ENCODE data around the gene NRXN2.
"Not testable (repeated sequence)": the region's sequence is repeated elsewhere in the genome, so short reads cannot be mapped to it uniquely, and the experiment has no call there.

Gene NRXN2

DNA sequence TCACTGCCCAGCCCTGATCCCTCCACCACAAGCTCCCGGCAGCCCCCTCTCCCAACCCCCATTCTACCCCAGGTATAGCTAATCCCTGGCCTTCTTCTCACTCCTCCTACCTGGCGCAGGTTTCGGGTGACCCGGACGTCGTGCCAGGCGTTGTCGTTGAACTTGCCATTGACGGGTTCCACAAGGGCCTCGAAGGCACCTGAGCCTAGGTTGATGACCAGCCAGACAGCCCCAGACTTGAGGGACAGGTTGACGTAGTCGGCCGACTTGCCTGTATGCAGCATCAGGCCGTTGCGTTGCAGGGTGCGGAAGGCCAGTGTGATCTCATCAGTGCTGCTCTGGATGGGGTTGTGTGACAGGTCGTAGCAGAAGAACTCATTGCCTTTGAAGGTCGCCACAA is 37.5 kb downstream of the NRXN2 start:
- no peak for DNase-seq (ENCODE audit: insufficient read length, low spot score)

GRCh38 chr11:64684357-64684756 is 38.6 kb downstream of the NRXN2 start:
- DNase-seq (ENCODE audit: insufficient read length, low spot score) (no peak), FAIRE-seq (no peak)

More for the DNA sequence above, 37.5 kb downstream of the NRXN2 start:
- FAIRE-seq = no peak

- FAIRE-seq (no peak), DNase-seq (ENCODE audit: insufficient read length, low spot score) (no peak)
Measured at GRCh38 chr11:64681171-64681570, 41.8 kb downstream of the NRXN2 start.

DNA sequence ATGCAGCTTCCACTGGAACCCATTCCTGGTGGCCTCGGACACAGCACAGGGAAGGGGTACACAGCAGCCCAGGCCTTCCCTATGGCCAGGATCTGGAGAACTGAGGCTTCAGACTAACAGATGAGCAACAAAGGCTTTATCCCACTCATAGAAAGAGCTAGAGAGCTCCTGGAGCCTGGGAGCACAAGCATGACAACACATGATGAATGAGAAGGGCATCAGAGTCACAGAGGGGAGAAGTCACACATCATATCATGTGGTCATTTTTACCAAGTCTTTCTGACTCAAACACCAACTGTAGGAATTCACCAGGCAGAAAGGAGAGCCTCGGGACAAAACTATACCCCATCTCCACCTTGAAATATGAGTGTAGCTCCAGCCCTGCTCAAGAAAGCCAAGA is 43.2 kb downstream of the NRXN2 start:
- FAIRE-seq (no peak), DNase-seq (ENCODE audit: insufficient read length, low spot score) (no peak)

- DNase-seq (ENCODE audit: insufficient read length, low spot score) (no peak), FAIRE-seq (no peak)
Measured at GRCh38 chr11:64677441-64678023, 45.5 kb downstream of the NRXN2 start.

DNA sequence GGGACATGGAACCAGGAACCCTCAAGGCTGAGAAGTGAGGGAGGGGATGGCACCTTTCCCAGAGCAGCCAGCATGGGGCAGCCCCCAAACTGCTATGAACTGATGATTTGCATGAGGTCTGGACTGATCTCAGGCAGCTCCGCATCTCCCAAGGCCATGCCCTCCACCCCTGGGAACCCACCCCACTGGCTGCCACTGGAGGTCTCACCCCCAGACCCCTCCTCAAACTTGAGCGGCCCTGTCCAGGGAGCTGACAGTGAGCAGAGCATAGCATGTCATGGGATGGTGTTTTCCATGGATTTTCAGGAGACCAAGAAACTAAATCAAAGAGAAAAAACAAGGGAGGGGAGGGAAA is 46.8 kb downstream of the NRXN2 start:
- DNase-seq (ENCODE audit: insufficient read length, low spot score) (no peak), FAIRE-seq (no peak)

DNA sequence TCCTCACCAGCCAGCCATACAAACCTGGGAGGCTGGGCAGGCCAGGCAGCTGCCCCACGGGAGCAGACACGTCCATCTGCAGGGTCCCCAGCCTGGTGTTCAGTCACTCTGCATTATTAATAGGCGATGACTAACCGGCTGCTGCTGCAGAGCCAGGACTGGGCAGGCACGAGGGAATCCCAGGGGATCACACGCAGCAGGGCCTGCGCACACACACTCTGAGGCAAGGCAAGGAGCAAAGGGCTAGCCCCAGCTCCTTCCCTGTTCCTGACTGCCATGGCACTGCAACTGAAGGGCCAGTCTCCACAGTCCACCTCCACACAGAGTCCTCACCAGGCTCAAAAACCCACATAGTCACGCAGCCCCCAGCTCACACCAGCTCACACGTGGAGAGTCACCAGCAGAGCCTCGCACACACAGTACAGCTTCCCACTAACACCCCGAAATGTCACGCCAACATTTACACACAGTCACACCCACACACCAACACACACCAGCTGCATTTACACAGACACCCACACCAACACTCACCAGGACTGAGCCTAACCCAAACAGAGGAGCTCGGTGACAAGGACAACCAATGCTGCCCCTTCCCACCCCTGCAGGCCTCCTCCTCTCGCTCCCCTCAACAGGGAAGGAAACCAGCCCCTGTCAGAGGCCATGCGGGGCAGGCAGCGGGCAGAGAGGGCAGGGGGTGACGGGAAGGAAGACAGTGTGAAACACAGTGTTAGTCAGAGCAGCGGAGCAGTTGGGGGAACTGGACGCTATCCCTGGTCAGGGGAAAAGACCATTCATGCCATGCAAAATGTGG is 47.3 kb downstream of the NRXN2 start:
- FAIRE-seq = no peak
- peak; percentile 49 for DNase-seq (ENCODE audit: insufficient read length, low spot score)

GRCh38 chr11:64674774-64675173 is 48.2 kb downstream of the NRXN2 start:
- FAIRE-seq = no peak
- DNase-seq (ENCODE audit: insufficient read length, low spot score) = no peak

- DNase-seq (ENCODE audit: insufficient read length, low spot score) = no peak
- no peak for FAIRE-seq
Measured at GRCh38 chr11:64673279-64673678, 49.7 kb downstream of the NRXN2 start.

DNA sequence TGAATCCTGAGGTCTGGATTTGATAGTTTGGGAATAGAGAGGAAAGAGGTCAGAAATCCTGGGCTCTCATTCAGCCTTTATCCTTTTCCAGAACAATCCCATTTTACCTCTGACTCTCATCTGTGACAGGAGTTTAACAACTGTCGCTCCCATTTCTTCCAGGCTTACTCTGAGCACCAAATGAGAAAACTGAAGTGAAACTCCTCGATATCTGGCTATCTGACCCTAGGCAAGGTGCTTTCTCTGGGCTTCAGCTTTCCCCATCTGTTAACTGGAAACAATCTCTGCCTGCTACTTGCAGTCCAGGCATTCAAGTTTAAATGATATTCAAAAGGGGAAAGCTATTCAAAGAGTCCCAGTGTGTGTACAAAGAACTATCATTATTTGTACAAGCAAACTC is 50.1 kb downstream of the NRXN2 start:
- DNase-seq (ENCODE audit: insufficient read length, low spot score) = no peak
- no peak for FAIRE-seq

DNA sequence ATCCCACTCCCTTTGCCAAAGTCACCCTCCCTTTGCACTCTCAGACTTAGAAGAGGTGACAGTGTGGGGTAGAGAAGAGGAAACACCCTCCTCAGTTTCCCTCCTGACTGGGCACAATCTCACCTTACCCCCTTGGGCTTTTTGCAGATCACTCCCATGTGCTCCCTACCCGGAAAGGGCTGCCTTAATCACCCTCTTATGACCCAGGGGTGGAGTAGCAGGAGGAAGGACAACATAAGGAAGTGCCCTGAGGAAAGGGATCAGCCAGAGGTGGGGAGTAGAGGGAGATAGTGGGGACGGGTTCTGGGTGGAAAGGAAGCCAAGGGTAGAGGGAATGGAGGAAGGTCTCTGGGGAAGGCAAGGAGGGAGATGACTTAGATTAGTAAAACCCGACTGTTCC is 52.0 kb downstream of the NRXN2 start:
- no peak for FAIRE-seq
- no peak for DNase-seq (ENCODE audit: insufficient read length, low spot score)

GRCh38 chr11:64667154-64667745 is 55.7 kb downstream of the NRXN2 start:
- DNase-seq (ENCODE audit: insufficient read length, low spot score) = no peak
- no peak for FAIRE-seq

GRCh38 chr11:64665411-64665821 is 57.6 kb downstream of the NRXN2 start:
- no peak for FAIRE-seq
- no peak for DNase-seq (ENCODE audit: insufficient read length, low spot score)

- not testable (repeated sequence) for DNase-seq (ENCODE audit: insufficient read length, low spot score); FAIRE-seq
Measured at GRCh38 chr11:64664236-64664870, 58.6 kb downstream of the NRXN2 start.

GRCh38 chr11:64663656-64664055 is 59.3 kb downstream of the NRXN2 start:
- no peak for DNase-seq (ENCODE audit: insufficient read length, low spot score)

GRCh38 chr11:64661614-64662013 is 61.4 kb downstream of the NRXN2 start:
- DNase-seq (ENCODE audit: insufficient read length, low spot score) = no peak
- FAIRE-seq = no peak

More at GRCh38 chr11:64663656-64664055, 59.3 kb downstream of the NRXN2 start:
- no peak for FAIRE-seq

DNA sequence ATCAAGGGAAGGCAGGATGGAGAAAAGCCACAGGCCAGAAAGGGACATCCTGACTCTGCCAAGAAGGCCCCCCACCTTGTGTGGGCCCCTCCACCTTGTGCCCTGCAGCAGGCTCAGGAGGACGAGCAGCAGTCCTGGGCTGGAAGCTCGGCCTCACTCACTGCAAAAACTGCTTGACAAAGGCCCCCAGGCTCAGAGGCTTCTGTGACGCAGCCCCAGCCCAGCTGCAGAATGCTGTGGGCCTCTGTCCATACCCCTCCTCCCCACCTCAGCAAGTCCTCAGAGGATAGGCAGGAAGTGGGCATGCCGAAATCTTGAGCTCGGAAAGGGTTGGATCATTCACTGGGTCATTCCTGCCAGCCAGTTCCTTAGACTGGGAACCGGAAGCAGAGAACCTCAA is 61.9 kb downstream of the NRXN2 start:
- FAIRE-seq = no peak
- DNase-seq (ENCODE audit: insufficient read length, low spot score) = no peak

- DNase-seq (ENCODE audit: insufficient read length, low spot score) (no peak), FAIRE-seq (no peak)
Measured at GRCh38 chr11:64660706-64661105, 62.3 kb downstream of the NRXN2 start.

DNA sequence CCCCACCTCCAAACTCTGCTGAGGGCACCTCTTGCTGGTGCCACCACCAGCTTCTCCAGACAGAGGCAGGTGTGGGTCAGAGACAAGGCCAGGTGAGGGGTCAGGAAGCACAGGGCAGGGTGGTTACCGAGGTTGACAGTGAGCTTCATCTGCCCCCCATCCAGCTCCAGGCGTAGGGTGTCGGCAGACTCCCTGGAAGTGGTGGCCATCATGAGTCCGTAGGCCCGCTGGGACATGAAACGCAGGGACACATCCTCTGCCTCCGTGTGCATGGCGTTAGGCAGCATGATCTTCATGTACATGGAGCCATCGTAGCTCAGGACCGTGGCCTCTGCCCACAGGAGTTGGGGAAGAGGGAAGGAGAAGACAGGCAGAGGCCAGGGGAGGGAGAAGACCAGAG is 62.8 kb downstream of the NRXN2 start:
- DNase-seq (ENCODE audit: insufficient read length, low spot score) (no peak), FAIRE-seq (no peak)

DNA sequence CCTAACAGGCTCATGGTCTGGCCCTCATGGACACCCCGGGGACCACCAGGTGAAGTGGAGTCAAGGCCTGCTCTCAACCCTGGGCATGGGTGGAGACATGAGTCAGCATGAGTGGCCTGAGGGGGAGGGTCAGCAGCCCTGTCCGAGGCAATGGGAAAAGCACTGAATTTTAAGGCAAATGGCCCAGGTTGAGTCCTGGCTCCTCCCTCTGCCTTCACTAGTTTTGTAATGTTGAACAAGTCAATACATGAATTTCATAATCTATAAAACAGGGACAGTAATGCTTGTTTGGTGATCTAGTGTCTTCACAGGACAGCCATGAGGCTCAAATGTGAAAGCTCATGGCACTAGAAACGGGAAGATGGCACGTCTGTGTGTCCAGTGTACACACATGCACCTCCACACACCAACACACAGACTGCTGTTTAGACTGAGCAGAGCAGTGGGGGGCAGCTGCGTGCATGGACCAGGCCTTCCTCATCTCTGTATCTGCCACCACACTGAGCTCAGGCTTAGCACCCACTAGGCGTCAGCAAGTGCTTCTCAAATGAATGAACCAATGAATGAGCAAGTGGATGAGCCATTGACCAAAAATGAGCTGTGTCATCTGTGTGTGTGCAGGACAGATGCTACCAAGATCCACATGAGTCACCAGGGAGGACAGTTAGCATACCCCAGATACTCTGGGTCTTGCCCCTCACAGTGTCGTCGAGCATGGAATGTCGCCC is 63.4 kb downstream of the NRXN2 start:
- FAIRE-seq = no peak

DNA sequence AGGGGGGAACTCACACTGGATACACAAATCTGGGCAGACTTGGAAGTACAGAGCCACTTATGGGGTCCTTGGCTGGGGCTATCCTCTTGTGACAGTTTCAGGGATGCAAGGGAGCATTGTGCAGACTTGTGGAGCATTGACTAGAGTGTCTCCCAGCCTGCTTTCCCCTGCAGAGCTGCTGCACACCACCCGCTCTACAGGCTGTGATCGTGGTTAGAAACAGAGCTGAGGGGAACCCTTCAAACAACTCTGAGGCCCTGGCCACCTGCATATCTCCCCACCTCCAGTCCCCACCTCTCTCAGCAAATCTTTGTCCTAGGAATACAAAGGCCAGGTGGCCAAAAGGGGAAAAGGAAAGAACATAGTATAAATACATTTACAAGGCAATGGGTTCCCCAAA is 64.7 kb downstream of the NRXN2 start:
- DNase-seq (ENCODE audit: insufficient read length, low spot score) (no peak), FAIRE-seq (no peak)

More for the DNA sequence above, 63.4 kb downstream of the NRXN2 start:
- peak; percentile 75 for DNase-seq (ENCODE audit: insufficient read length, low spot score)
